Dedifferentiated amniotic fluid mesenchymal stem cell (primary cell): ENCODE results near the gene UBE2G1.

Source experiments
- DNase-seq: peaks from one replicate; pipeline ENCODE4 v3.0.0-alpha.2; 2016; ENCODE audit errors: extremely low spot score

The UBE2G1 gene

GRCh38 chr17:4334332-4334731 lies 32.1 kb downstream of the UBE2G1 start:
- no peak for DNase-seq

DNA sequence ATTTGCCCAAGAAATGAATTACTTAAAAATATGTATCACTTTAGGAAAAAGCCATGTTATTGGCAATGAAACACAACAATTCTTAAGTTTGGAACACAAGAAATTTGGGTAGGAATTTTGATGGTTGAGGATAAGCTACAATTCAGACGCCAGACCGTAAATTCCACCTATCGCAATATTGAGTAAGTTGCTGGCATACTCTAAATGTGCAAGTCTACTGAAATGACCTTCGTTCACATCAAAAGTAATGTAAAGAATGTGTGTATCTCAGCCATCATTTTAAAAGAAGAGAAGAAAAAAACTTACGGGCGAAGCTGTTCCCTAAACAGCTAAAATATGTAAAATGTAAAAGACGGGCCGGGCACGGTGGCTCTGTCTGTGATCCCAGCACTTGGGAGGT lies 33.4 kb downstream of the UBE2G1 start:
- DNase-seq = no peak

DNA sequence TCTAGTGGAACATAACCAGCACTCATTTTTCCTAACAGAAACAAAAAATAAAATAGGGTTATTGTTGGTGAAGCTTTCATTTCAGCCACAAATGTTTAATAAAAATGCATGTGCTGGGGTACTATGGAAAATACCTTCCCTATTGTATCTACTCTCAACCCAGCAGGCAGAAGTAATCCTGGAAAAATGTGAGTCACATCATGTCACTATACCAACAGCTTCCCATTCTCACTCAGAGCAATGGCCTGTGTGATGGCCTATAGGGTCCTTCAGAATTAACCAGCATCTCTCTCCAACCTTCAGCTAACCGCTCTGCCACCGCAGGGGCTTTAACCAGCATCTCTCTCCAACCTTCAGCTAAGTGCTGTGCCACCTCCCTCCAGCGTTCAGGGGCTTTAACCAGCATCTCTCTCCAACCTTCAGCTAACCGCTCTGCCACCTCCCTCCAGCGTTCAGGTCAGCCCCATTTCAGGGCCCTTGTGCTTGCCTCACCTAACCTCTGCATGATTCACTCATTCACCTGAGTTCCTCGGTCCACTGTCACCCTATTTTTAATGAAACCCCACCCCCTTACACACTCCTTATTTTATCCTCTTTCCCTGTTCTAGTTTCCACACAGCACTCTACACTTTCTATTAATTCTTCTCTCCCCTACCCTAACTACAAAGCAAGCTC lies 34.0 kb downstream of the UBE2G1 start:
- no peak for DNase-seq

- DNase-seq = no peak
These were observed 34.9 kb downstream of the UBE2G1 start for GRCh38 chr17:4331614-4332013.

DNA sequence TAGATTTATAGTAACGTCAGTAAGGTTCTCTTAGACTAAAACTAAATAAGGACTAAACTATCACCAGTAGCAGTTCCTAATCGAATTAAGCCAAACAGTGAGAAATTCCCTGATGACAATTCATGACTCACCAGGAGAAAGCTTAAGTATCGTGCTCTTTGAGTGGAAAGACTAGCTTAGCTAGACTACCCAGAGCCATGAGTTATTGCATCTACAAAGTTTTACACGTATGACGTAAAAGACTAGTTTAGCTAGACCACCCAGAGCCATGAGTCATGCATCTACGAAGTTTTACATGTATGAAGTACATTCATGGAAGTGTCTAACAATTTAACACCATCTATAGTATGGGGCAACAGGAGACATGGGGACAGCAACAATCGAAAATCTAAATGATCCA lies 36.6 kb downstream of the UBE2G1 start:
- peak; percentile 43 for DNase-seq

DNA sequence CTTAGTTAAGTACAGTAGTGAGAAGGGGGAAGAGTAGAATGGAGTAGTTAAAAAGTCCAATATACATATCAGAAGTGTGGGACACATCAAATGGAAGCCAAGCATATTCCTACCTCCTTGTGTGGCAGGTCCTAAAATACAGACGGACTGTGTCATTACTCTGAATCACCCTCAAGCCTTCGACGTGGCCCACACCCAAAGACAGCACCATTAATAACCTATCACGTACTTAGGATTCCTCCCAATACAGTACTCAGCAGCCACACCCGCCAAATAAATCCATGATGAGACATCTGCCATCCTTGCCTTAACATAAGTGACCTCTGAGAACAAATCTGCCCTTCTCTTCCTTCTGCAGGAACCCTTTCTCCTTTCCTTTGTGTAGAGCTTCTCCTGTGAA lies 38.9 kb downstream of the UBE2G1 start:
- peak; percentile 36 for DNase-seq

- no peak for DNase-seq
These were observed 39.9 kb downstream of the UBE2G1 start for GRCh38 chr17:4326608-4327007.

- DNase-seq = no peak
These were observed 40.4 kb downstream of the UBE2G1 start for GRCh38 chr17:4326112-4326511.

GRCh38 chr17:4324463-4324862 lies 42.0 kb downstream of the UBE2G1 start:
- DNase-seq = no peak

DNA sequence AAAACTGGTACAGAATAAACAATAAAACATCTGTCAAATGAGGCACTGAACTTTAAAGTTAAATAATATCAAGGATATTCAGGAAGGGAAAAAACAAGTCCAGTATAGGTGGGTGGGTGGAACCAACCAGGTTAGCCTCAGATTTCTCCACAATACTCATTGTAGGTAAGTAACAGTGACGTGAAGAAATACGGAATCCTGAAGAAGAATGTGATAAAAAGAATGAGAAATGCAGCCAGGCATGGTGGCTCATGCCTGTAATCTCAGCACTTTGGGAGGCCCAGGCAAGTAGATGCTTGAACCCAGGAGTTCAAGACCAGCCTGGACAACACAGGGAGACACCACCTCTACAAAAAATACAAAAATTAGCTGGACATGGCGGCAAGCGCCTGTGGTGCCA lies 47.3 kb downstream of the UBE2G1 start:
- no peak for DNase-seq

DNA sequence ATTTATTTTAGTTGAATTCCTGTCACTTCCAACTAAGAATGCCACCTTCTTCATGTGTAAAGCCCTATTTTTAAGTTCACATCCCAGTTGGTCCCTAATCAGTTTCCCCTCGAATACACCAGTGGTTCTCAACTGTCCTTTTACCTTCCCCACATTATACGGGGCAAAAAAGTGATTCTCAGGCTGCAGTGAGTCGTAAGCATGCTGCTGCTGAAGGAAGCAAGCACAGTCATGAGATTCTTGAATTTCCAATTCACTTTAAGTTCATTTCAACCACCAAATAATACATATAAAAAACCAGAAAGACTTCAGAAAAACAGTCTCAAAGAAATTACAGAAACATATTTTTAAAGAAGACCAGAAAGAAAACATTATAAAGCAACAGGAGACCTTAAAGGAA lies 47.9 kb downstream of the UBE2G1 start:
- no peak for DNase-seq

DNA sequence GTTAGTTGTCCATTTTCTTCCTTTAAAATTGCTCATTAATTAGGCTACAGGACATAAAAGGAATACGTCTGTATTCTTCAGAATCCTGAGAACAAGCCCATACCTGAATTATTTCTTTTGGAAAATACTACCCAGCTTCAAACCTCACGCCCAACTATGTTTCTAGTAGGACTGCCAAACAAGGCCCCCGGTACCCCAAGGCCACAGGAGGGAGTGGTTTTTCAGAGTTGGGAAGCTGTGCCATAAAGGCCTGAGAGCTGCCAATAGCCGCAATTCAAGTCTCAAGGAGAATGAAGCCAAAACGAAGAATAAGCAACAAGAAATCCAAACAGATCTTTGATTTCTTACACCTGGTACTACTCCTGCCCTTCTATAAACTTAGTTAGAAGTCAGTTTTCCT lies 48.3 kb downstream of the UBE2G1 start:
- no peak for DNase-seq

DNA sequence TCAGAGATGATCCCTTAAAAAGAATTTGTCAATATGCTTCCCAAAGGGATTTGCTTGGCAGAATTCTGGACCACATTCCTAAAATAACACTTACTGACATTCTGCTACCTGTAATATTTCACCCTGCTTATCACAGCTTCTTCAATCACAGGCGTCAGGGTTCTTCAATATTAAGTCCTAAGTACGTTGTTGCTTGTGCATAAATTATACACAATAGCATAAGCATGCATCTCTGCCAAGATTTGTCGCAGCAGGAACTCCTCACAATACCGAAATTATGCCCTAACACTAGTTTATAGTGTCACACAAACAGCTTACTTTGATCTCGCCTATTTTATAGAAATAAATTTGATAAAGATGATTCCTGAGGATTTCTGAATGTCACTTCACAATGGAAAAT lies 48.9 kb downstream of the UBE2G1 start:
- no peak for DNase-seq

DNA sequence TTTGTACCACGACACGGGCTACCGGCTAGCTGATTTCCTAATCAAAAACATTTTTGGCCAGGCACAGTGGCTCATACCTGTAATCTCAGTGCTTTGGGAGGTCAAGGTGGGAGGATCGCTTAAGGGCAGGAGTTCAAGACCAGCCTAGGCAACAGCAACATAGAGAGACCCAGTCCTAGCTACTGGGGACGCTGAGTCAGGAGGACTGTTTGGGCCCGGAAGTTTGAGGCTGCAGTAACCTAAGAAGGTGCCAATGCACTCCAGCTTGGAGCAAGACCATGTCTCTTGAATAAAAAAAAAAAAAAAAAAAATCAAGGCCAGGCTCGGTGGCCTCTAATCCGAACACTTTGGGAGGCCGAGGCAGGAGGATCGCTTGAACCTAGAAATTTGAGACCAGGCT lies 49.8 kb downstream of the UBE2G1 start:
- no peak for DNase-seq

GRCh38 chr17:4314618-4315017 lies 51.9 kb downstream of the UBE2G1 start:
- DNase-seq = no peak

DNA sequence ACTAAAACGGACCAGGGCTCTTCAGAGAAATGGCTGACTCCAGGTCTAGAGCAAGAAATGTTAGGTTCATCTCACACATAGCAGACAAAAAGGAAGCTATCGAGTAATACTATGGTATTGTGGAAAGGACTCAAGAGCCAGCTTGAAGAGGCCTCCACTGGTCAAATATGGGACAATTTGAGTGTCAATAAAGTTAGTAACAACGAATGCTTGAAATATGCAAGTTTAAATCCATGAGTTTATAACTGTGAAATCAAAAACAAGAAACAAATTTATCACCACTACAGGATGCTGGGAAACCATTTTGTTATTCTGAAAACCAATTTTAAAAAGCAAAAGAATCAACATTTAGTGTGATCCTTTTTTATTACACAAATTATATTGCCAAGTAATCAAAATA lies 52.3 kb downstream of the UBE2G1 start:
- no peak for DNase-seq

- no peak for DNase-seq
These were observed 53.0 kb downstream of the UBE2G1 start for GRCh38 chr17:4313221-4314114.

DNA sequence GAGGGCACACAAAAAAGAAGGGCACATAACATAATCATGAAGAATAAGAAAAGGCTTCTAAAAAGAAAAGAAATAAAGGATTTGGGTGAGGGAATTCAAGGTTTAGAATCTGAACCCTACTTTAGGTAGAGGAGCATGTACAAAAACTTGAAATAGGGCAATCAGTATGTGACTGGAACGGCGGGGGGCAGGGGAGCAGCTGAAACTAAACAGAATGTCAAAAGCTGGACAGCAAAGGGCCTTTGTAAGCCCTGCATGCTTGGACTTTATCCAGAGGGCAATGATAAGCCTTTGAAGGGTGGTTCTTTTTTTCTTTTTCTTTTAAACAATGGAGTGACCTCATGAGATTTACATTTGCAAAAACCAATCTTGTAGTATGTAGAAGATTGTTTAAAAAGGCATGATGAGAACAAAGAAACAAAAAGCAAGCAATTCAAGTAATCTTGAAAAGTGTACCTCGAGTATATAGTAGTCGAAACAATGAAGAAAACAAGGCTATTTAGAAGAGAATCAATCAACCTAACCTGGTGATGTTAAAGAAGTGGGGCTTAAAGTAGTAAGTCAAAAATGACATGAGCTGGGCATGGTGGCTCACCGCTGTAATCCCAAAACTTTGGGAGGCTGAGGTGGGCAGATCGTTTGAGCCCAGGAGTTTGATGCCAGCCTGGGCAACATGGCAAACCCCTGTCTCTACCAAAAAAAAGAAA lies 56.0 kb downstream of the UBE2G1 start:
- DNase-seq = no peak

- no peak for DNase-seq
These were observed 56.6 kb downstream of the UBE2G1 start for GRCh38 chr17:4309897-4310296.

DNA sequence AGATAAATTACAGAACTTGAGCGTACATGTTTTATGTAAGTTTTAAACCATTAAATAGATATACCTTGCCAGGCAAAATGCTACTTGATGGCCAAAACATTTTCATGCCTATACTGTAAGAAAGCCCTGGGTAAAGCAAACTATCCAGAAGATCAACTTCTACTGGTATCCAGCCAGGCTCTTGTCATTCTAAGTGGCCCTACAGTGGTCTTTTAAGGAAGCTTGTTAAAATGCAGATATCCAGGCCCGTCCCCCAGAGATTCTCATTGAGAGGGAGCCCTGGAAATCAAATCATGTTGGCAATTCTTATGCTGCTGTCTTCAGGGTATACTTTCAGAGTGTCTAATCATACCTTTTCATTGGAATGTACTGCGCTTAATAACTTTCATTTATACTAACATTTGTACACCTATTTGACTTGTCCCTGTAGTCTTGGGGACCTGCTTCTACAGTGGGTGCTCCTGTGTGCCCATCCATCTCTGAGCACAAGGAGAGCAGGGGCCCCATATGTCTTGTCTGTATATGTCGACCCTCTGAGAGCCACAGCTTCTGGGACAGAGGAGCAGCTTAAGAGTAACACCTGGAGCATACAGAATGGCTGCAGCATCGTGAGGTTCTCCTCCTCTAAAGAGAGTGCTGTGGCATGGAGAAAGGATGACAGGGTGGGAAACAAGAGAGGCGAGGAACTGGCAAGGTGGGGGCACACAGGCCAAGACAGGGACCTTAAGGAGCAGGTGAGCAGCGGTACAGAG lies 59.1 kb downstream of the UBE2G1 start:
- DNase-seq = no peak

GRCh38 chr17:4305224-4305623 lies 61.3 kb downstream of the UBE2G1 start:
- peak; percentile 5 for DNase-seq
